ENCODE data around the gene UBL4A. TPM values are rescaled to one million over a fixed set of nuclear protein-coding genes. Genes with fewer than 3 reads are reported as not detected.
"Not testable (repeated sequence)": the region's sequence is repeated elsewhere in the genome, so short reads cannot be mapped to it uniquely, and the experiment has no call there.

The UBL4A gene
- total RNA-seq, 1 experiment from 2014 or later: 39.1 TPM

GRCh38 chrX:154501423-154501822, 15.0 kb upstream of the UBL4A start:
- not testable (repeated sequence) for H3K4me3 ChIP-seq; H3K4me1 ChIP-seq (replicated peaks); H3K9me3 ChIP-seq (replicated peaks); H3K27me3 ChIP-seq (replicated peaks); H3K36me3 ChIP-seq; H3K27ac ChIP-seq; DNase-seq (ENCODE audit: low read depth in 1 of 2, low spot score in 2 of 2)

GRCh38 chrX:154496591-154497137, 10.2 kb upstream of the UBL4A start:
- not testable (repeated sequence) for H3K9me3 ChIP-seq (replicated peaks); H3K36me3 ChIP-seq; H3K27me3 ChIP-seq (replicated peaks); DNase-seq (ENCODE audit: low read depth in 1 of 2, low spot score in 2 of 2); H3K4me1 ChIP-seq (replicated peaks); H3K27ac ChIP-seq; H3K4me3 ChIP-seq

GRCh38 chrX:154495472-154495922, 9.1 kb upstream of the UBL4A start:
- Histone ChIP-seq H3K4me3 (no peak overlapping the region), H3K27ac (no peak overlapping the region), H3K36me3 (no peaks in the 10 kb centered on the region), H3K27me3 (replicated peaks) (no peaks in the 10 kb centered on the region), H3K4me1 (replicated peaks) (0 out of 2 replicates have a peak, but pooled peaks cover 3% of the 10 kb centered on the region), H3K9me3 (replicated peaks) (no peaks in the 10 kb centered on the region)
- DNase-seq (ENCODE audit: low read depth in 1 of 2, low spot score in 2 of 2): no peak

- Histone ChIP-seq H3K36me3 (no peaks in the 10 kb centered on the region), H3K27me3 (replicated peaks) (no peaks in the 10 kb centered on the region)
Observed at GRCh38 chrX:154494715-154495114, 8.3 kb upstream of the UBL4A start.

GRCh38 chrX:154490414-154491083, 4.1 kb upstream of the UBL4A start, which contains the start of gene SLC10A3:
Gene SLC10A3, minus strand, starts transcription at chrX:154490629. Its CDS starts 1,689 bp downstream, at chrX:154488940.
- Histone ChIP-seq H3K27ac (peak within 1 kb of the TSS; percentile 69), H3K36me3 (peaks cover 17% of the 10 kb centered on the region; the same call in 1 of the 2 replicates), H3K4me1 (replicated peaks) (peaks cover 22% of the 10 kb centered on the region), H3K4me3 (peak within 1 kb of the TSS; percentile 80), H3K27me3 (replicated peaks) (no peaks in the 10 kb centered on the region), H3K9me3 (replicated peaks) (no peaks in the 10 kb centered on the region)
- DNase-seq (ENCODE audit: low read depth in 1 of 2, low spot score in 2 of 2): peak; percentile 71 to 93

More at GRCh38 chrX:154494715-154495114, 8.3 kb upstream of the UBL4A start:
- DNase-seq (ENCODE audit: low read depth in 1 of 2, low spot score in 2 of 2): no peak
- Histone ChIP-seq H3K4me1 (replicated peaks) (peaks cover 6% of the 10 kb centered on the region; the same call in 1 of the 2 replicates), H3K27ac (no peak overlapping the region), H3K9me3 (replicated peaks) (no peaks in the 10 kb centered on the region), H3K4me3 (no peak overlapping the region)

- H3K9me3 ChIP-seq (replicated peaks): no peaks in the 10 kb centered on the region
- peaks cover 26% of the 10 kb centered on the region for H3K4me1 ChIP-seq (replicated peaks)
- no peaks in the 10 kb centered on the region for H3K27me3 ChIP-seq (replicated peaks)
- peak; percentile 55 to 58 for DNase-seq (ENCODE audit: low read depth in 1 of 2, low spot score in 2 of 2)
- H3K27ac ChIP-seq: peak overlapping the region; percentile 61
- peak overlapping the region; percentile 80 for H3K4me3 ChIP-seq
- H3K36me3 ChIP-seq: peaks cover 21% of the 10 kb centered on the region
Observed at GRCh38 chrX:154490021-154490413, 3.6 kb upstream of the UBL4A start.

GRCh38 chrX:154489182-154489581, 2.8 kb upstream of the UBL4A start:
- Histone ChIP-seq H3K36me3 (peaks cover 29% of the 10 kb centered on the region), H3K27me3 (replicated peaks) (no peaks in the 10 kb centered on the region), H3K9me3 (replicated peaks) (no peaks in the 10 kb centered on the region), H3K27ac (no peak overlapping the region), H3K4me3 (no peak overlapping the region), H3K4me1 (replicated peaks) (peaks cover 33% of the 10 kb centered on the region)
- DNase-seq (ENCODE audit: low read depth in 1 of 2, low spot score in 2 of 2): no peak

- Histone ChIP-seq H3K9me3 (replicated peaks) (no peaks in the 10 kb centered on the region), H3K4me3 (no peak overlapping the region), H3K27ac (no peak overlapping the region), H3K4me1 (replicated peaks) (peaks cover 33% of the 10 kb centered on the region), H3K27me3 (replicated peaks) (no peaks in the 10 kb centered on the region), H3K36me3 (peaks cover 35% of the 10 kb centered on the region)
- no peak for DNase-seq (ENCODE audit: low read depth in 1 of 2, low spot score in 2 of 2)
Observed at GRCh38 chrX:154488336-154489075, 2.1 kb upstream of the UBL4A start.

GRCh38 chrX:154487518-154488290, 1.3 kb upstream of the UBL4A start:
- Histone ChIP-seq H3K9me3 (replicated peaks) (no peaks in the 10 kb centered on the region), H3K27ac (no peak overlapping the region), H3K36me3 (peaks cover 35% of the 10 kb centered on the region), H3K4me3 (no peak overlapping the region), H3K4me1 (replicated peaks) (peaks cover 33% of the 10 kb centered on the region), H3K27me3 (replicated peaks) (no peaks in the 10 kb centered on the region)
- DNase-seq (ENCODE audit: low read depth in 1 of 2, low spot score in 2 of 2): no peak

GRCh38 chrX:154486052-154486395, 391 bp downstream of the UBL4A start:
- Histone ChIP-seq H3K4me1 (replicated peaks) (peaks cover 30% of the 10 kb centered on the region), H3K9me3 (replicated peaks) (no peaks in the 10 kb centered on the region), H3K27me3 (replicated peaks) (no peaks in the 10 kb centered on the region), H3K27ac (no peak overlapping the region), H3K36me3 (peaks cover 35% of the 10 kb centered on the region), H3K4me3 (peak overlapping the region; percentile 71)
- DNase-seq (ENCODE audit: low read depth in 1 of 2, low spot score in 2 of 2): peak in 1 of 2 experiments; percentile 28

- H3K4me3 ChIP-seq: peak overlapping the region; percentile 71
- H3K27ac ChIP-seq: no peak overlapping the region
Observed at GRCh38 chrX:154485150-154486051, 1.0 kb downstream of the UBL4A start.

GRCh38 chrX:154484255-154485149, 1.9 kb downstream of the UBL4A start:
- peaks cover 25% of the 10 kb centered on the region for H3K4me1 ChIP-seq (replicated peaks)
- H3K36me3 ChIP-seq: peaks cover 35% of the 10 kb centered on the region
- no peak for DNase-seq (ENCODE audit: low read depth in 1 of 2, low spot score in 2 of 2)
- H3K4me3 ChIP-seq: no peak overlapping the region
- no peaks in the 10 kb centered on the region for H3K27me3 ChIP-seq (replicated peaks)
- H3K27ac ChIP-seq: no peak overlapping the region
- H3K9me3 ChIP-seq (replicated peaks): no peaks in the 10 kb centered on the region

More at GRCh38 chrX:154485150-154486051, 1.0 kb downstream of the UBL4A start:
- Histone ChIP-seq H3K27me3 (replicated peaks) (no peaks in the 10 kb centered on the region), H3K9me3 (replicated peaks) (no peaks in the 10 kb centered on the region), H3K36me3 (peaks cover 35% of the 10 kb centered on the region), H3K4me1 (replicated peaks) (peaks cover 30% of the 10 kb centered on the region)
- no peak for DNase-seq (ENCODE audit: low read depth in 1 of 2, low spot score in 2 of 2)

Data from SJSA1 (cell line).